ENCODE data around the gene SSR2.
A peak's percentile ranks its signal among the peaks of the same experiment; 100 is the strongest.

SSR2 gene

GRCh38 chr1:156020293-156021092 is at the start of gene SSR2:
TSS of gene SSR2 (minus strand) at chr1:156020951. CDS start at chr1:156020167, 784 bp downstream.
- DNase-seq: peak; percentile 80 to 87

GRCh38 chr1:156070548-156070947 is 49.8 kb upstream of the SSR2 start:
- no peak for DNase-seq

- no peak for DNase-seq
Observed at GRCh38 chr1:156069490-156070455, 49.0 kb upstream of the SSR2 start.

- DNase-seq: no peak
Observed at GRCh38 chr1:156067262-156067661, 46.5 kb upstream of the SSR2 start.

GRCh38 chr1:156065871-156066270 is 45.1 kb upstream of the SSR2 start:
- no peak for DNase-seq

- DNase-seq: no peak
Observed at GRCh38 chr1:156065212-156065611, 44.5 kb upstream of the SSR2 start.

- peak in 1 of 2 experiments; percentile 9 for DNase-seq
Observed at GRCh38 chr1:156064615-156065014, 43.9 kb upstream of the SSR2 start.

GRCh38 chr1:156063997-156064285 is 43.2 kb upstream of the SSR2 start:
- no peak for DNase-seq

GRCh38 chr1:156062189-156062588 is 41.4 kb upstream of the SSR2 start:
- no peak for DNase-seq

GRCh38 chr1:156060937-156061636 is 40.3 kb upstream of the SSR2 start, which contains the start of gene RAB25:
TSS of gene RAB25 (plus strand) at chr1:156061160. CDS start at chr1:156061401, 241 bp downstream.
- no peak for DNase-seq

GRCh38 chr1:156056326-156056849 is 35.6 kb upstream of the SSR2 start:
- DNase-seq: no peak

GRCh38 chr1:156055281-156056048 is 34.7 kb upstream of the SSR2 start:
- DNase-seq: no peak

GRCh38 chr1:156054500-156055280 is 33.9 kb upstream of the SSR2 start, which contains the start of gene LAMTOR2:
TSS of gene LAMTOR2 (plus strand) at chr1:156054782. CDS start at chr1:156054890, 108 bp downstream.
- peak; percentile 98 for DNase-seq

- peak; percentile 84 to 86 for DNase-seq
Observed at GRCh38 chr1:156053768-156054499, 33.2 kb upstream of the SSR2 start, which contains the start of gene UBQLN4. TSS of gene UBQLN4 (minus strand) at chr1:156053798. CDS start at chr1:156053701, 97 bp downstream.

- peak; percentile 67 to 75 for DNase-seq
Observed at GRCh38 chr1:156052862-156053767, 32.4 kb upstream of the SSR2 start.

GRCh38 chr1:156051011-156051725 is 30.4 kb upstream of the SSR2 start:
- no peak for DNase-seq

GRCh38 chr1:156050376-156050775 is 29.6 kb upstream of the SSR2 start:
- no peak for DNase-seq

- no peak for DNase-seq
Observed at GRCh38 chr1:156048663-156049258, 28.0 kb upstream of the SSR2 start.
